ENCODE data around the gene LRMDA. TPM values are rescaled to one million over a fixed set of nuclear protein-coding genes. Genes with fewer than 3 reads are reported as not detected.

The LRMDA gene
- total and polyA plus RNA-seq, 2 of the 13 experiments (the other 11 are each of a cell fraction or from before 2014, with no cell fraction given), result 13.4 to 22.0 TPM

- H3K9me3 ChIP-seq (ENCODE audit: low read length), result no peaks in the 10 kb centered on the region
- no peak overlapping the region for H3K9ac ChIP-seq (ENCODE audit: insufficient read depth, low read depth, low read length)
- H3K4me1 ChIP-seq (ENCODE audit: insufficient read depth, low read length), result peaks cover 42% of the 10 kb centered on the region
- TF ChIP-seq SOX5 (CRISPR knock-in tag; IDR thresholded peaks at IDR 0.05; ENCODE audit: borderline replicate concordance) (peak; percentile 25; the same call in 1 of the 2 replicates), ZFP62 (CRISPR knock-in tag; IDR thresholded peaks at IDR 0.05) (no peak)
- H3K4me2 ChIP-seq (ENCODE audit: low read depth, low read length), result no peak overlapping the region
- intact Hi-C loops (cut with micrococcal nuclease; ENCODE audit: unreplicated experiment), result no loop called here
- no peaks in the 10 kb centered on the region for H4K20me1 ChIP-seq (ENCODE audit: insufficient read depth, low read length)
- CTCF ChIA-PET (ENCODE audit: low intra/inter-chr PET ratio, low total read pairs), result no interaction called here
- H3K4me3 ChIP-seq (replicated peaks in 1 of 3; ENCODE audit: insufficient read depth in 1 of 3, low read depth in 2 of 3, low read length in 3 of 3), result no peak overlapping the region
- H2AFZ ChIP-seq (ENCODE audit: low read length), result no peak overlapping the region
- no peak for DNase-seq (ENCODE audit: low spot score)
- no peaks in the 10 kb centered on the region for H3K79me2 ChIP-seq (ENCODE audit: insufficient read depth, low read length)
- no peaks in the 10 kb centered on the region for H3K27me3 ChIP-seq (ENCODE audit: control insufficient read depth in 1 of 2, insufficient read depth in 2 of 2, low read length in 2 of 2)
- no peak for ATAC-seq
- H3K27ac ChIP-seq (ENCODE audit: extremely low read length, insufficient read depth, low read length), result peak overlapping the region; percentile 1
- H3K36me3 ChIP-seq (replicated peaks in 1 of 2; ENCODE audit: control insufficient read depth in 1 of 2, insufficient read depth in 2 of 2, low read length in 2 of 2), result no peaks in the 10 kb centered on the region
- POLR2A ChIA-PET, result interaction anchor here (1.4 kb wide), 1 partner anchor 10 kb away, joined by 5 read pairs; no protein-coding TSS in a partner anchor
- in situ Hi-C loops (cut with HindIII; ENCODE audit: extremely low pct_ligation_motif_present, low pct_unique_long_range_greater_than_20kb), result no loop called here
- no TSS peak for BruUV-seq (replicated peaks)
- 67% methylated on average over 1 of the region's 1 CpG for WGBS (ENCODE audit: low lambda C conversion rate)
- no peak for FAIRE-seq
Measured at GRCh38 chr10:76337641-76338040, 906.2 kb downstream of the LRMDA start.

GRCh38 chr10:76338187-76338586 is 906.8 kb downstream of the LRMDA start:
- POLR2A ChIA-PET, result interaction anchor here (1.4 kb wide), 1 partner anchor 10 kb away, joined by 5 read pairs; no protein-coding TSS in a partner anchor
- TF ChIP-seq PITX1 (CRISPR knock-in tag; IDR thresholded peaks at IDR 0.05), result no peak
- TF ChIP-seq NAIF1 (CRISPR knock-in tag; IDR thresholded peaks at IDR 0.05; ENCODE audit: borderline replicate concordance), result no peak
- TF ChIP-seq NFE2L1 (CRISPR knock-in tag; IDR thresholded peaks at IDR 0.05; ENCODE audit: borderline replicate concordance), result no peak
- TF ChIP-seq, protein P1, sequence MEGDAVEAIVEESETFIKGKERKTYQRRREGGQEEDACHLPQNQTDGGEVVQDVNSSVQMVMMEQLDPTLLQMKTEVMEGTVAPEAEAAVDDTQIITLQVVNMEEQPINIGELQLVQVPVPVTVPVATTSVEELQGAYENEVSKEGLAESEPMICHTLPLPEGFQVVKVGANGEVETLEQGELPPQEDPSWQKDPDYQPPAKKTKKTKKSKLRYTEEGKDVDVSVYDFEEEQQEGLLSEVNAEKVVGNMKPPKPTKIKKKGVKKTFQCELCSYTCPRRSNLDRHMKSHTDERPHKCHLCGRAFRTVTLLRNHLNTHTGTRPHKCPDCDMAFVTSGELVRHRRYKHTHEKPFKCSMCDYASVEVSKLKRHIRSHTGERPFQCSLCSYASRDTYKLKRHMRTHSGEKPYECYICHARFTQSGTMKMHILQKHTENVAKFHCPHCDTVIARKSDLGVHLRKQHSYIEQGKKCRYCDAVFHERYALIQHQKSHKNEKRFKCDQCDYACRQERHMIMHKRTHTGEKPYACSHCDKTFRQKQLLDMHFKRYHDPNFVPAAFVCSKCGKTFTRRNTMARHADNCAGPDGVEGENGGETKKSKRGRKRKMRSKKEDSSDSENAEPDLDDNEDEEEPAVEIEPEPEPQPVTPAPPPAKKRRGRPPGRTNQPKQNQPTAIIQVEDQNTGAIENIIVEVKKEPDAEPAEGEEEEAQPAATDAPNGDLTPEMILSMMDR (CRISPR knock-in tag; IDR thresholded peaks at IDR 0.05), result no peak
- TF ChIP-seq NBN (conservative IDR thresholded peaks at IDR 0.05), result no peak
- TF ChIP-seq TEF (CRISPR knock-in tag; IDR thresholded peaks at IDR 0.05), result no peak
- TF ChIP-seq, protein P2, sequence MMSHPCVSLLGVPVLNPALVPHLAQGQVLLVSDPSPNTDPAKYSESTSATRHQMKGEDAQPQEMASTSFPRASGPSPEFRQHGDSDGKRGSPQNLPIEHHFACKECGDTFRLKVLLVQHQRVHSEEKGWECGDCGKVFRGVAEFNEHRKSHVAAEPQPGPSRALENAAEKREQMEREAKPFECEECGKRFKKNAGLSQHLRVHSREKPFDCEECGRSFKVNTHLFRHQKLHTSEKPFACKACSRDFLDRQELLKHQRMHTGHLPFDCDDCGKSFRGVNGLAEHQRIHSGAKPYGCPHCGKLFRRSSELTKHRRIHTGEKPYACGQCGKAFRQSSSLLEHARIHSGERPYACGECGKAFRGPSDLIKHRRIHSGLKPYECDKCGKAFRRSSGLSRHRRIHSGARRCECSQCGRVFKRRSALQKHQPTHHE (CRISPR knock-in tag; IDR thresholded peaks at IDR 0.05; ENCODE audit: borderline replicate concordance), result no peak
- TF ChIP-seq HIVEP1 (CRISPR knock-in tag; IDR thresholded peaks at IDR 0.05), result no peak
- TF ChIP-seq RAD51 (IDR thresholded peaks at IDR 0.05; ENCODE audit: borderline replicate concordance), result no peak
- TF ChIP-seq, protein P3, sequence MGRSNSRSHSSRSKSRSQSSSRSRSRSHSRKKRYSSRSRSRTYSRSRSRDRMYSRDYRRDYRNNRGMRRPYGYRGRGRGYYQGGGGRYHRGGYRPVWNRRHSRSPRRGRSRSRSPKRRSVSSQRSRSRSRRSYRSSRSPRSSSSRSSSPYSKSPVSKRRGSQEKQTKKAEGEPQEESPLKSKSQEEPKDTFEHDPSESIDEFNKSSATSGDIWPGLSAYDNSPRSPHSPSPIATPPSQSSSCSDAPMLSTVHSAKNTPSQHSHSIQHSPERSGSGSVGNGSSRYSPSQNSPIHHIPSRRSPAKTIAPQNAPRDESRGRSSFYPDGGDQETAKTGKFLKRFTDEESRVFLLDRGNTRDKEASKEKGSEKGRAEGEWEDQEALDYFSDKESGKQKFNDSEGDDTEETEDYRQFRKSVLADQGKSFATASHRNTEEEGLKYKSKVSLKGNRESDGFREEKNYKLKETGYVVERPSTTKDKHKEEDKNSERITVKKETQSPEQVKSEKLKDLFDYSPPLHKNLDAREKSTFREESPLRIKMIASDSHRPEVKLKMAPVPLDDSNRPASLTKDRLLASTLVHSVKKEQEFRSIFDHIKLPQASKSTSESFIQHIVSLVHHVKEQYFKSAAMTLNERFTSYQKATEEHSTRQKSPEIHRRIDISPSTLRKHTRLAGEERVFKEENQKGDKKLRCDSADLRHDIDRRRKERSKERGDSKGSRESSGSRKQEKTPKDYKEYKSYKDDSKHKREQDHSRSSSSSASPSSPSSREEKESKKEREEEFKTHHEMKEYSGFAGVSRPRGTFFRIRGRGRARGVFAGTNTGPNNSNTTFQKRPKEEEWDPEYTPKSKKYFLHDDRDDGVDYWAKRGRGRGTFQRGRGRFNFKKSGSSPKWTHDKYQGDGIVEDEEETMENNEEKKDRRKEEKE (IDR thresholded peaks at IDR 0.05), result no peak
- no peak for TF ChIP-seq EZH2 (conservative IDR thresholded peaks at IDR 0.05; ENCODE audit: low read depth, low read length)

More at GRCh38 chr10:76338187-76338586, 906.8 kb downstream of the LRMDA start:
- H3K27ac ChIP-seq (ENCODE audit: extremely low read length, insufficient read depth, low read length), result no peak overlapping the region
- H2AFZ ChIP-seq (ENCODE audit: low read length), result no peak overlapping the region
- DNase-seq (ENCODE audit: low spot score) (no peak), ATAC-seq (no peak), FAIRE-seq (no peak)
- H3K9me3 ChIP-seq (ENCODE audit: low read length), result no peaks in the 10 kb centered on the region
- H3K4me1 ChIP-seq (ENCODE audit: insufficient read depth, low read length), result peaks cover 42% of the 10 kb centered on the region
- H3K27me3 ChIP-seq (ENCODE audit: control insufficient read depth in 1 of 2, insufficient read depth in 2 of 2, low read length in 2 of 2), result no peaks in the 10 kb centered on the region
- intact Hi-C loops (cut with micrococcal nuclease; ENCODE audit: unreplicated experiment), result no loop called here
- BruUV-seq (replicated peaks), result no TSS peak
- H3K36me3 ChIP-seq (replicated peaks in 1 of 2; ENCODE audit: control insufficient read depth in 1 of 2, insufficient read depth in 2 of 2, low read length in 2 of 2), result no peaks in the 10 kb centered on the region
- no peak overlapping the region for H3K4me3 ChIP-seq (replicated peaks in 1 of 3; ENCODE audit: insufficient read depth in 1 of 3, low read depth in 2 of 3, low read length in 3 of 3)
- H3K79me2 ChIP-seq (ENCODE audit: insufficient read depth, low read length), result no peaks in the 10 kb centered on the region
- WGBS (ENCODE audit: low lambda C conversion rate), result 100% methylated on average over 2 of the region's 2 CpGs
- CTCF ChIA-PET (ENCODE audit: low intra/inter-chr PET ratio, low total read pairs), result no interaction called here
- no peak overlapping the region for H3K9ac ChIP-seq (ENCODE audit: insufficient read depth, low read depth, low read length)
- in situ Hi-C loops (cut with HindIII; ENCODE audit: extremely low pct_ligation_motif_present, low pct_unique_long_range_greater_than_20kb), result no loop called here
- no peaks in the 10 kb centered on the region for H4K20me1 ChIP-seq (ENCODE audit: insufficient read depth, low read length)
- H3K4me2 ChIP-seq (ENCODE audit: low read depth, low read length), result no peak overlapping the region

All from HepG2 (cell line).